ENCODE measurements around the gene HS6ST1.

The HS6ST1 gene

GRCh38 chr2:128347701-128348539 is 29.3 kb upstream of the HS6ST1 start:
- no peak for DNase-seq

- no peak for DNase-seq
Measured at GRCh38 chr2:128347171-128347558, 28.5 kb upstream of the HS6ST1 start.

DNA sequence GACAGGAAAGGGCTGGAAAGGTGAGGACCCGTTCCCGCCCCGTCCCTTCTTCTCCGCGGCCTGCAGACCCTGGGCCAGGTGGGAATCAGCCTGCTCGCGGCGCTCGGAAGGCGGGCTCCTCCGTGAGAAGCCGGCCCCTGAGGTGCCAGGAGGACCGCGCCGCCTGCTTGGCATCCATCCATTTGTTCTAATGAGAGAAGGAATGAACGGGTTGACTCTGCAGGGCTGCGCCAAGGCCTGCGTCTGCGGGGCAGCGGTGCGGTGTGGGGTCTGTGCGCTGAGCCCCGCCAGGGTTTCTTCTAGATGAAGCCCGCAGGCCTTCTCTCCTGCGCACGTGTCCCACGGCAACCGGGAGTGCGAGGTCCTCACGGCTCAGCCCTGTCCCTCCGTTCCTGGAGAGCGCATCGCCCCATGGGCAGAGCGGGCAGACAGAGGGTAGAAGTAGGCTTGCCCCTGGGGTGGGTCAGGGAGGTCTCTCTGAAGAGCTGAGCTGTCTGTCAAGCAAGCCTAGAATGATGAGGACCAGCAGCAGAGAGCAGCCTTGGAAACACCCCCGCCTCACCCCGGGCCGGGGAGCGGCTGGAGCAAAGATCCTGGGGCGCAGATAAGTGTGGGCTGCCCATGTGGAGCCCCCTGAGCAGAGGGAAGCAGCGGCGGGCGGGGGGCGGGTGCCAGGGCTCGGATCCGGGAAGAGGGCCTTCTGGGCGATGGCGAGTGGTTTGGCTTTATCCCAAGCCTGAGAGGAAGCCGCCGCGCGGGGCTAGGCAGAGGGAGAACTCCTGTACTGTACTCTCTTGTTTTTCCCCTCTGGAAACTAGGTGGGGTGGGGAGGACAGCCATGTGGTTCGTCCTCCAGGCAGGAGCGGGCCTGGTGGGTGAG is 27.9 kb upstream of the HS6ST1 start:
- DNase-seq = no peak

- DNase-seq = no peak
Measured at GRCh38 chr2:128345436-128346165, 26.9 kb upstream of the HS6ST1 start.

DNA sequence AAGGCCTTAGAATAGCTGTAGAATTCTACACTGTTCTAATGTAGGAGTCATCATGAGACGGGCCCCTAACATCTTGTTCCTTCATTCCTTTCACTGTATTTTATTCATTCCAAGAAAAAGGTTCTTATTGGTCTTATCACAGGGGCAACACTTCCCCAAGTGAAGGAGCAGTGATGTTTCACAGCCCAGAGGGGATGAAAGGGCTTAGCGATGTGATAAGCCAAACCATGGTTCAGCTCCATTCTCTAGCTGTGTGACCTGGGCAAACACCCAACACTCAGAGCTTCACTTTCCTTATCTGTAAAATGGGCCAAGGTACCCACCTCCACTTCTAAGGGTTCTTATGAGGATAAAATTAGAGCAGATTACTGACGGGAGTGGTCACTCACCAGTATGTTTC is 25.4 kb upstream of the HS6ST1 start:
- no peak for DNase-seq

GRCh38 chr2:128343459-128343858 is 24.8 kb upstream of the HS6ST1 start:
- DNase-seq = no peak

GRCh38 chr2:128342550-128342949 is 23.9 kb upstream of the HS6ST1 start:
- no peak for DNase-seq

- DNase-seq = no peak
Measured at GRCh38 chr2:128341621-128342020, 23.0 kb upstream of the HS6ST1 start.

- DNase-seq = no peak
Measured at GRCh38 chr2:128332091-128332634, 13.5 kb upstream of the HS6ST1 start.

GRCh38 chr2:128330583-128330982 is 11.9 kb upstream of the HS6ST1 start:
- DNase-seq = no peak

GRCh38 chr2:128329607-128330006 is 10.9 kb upstream of the HS6ST1 start:
- no peak for DNase-seq

DNA sequence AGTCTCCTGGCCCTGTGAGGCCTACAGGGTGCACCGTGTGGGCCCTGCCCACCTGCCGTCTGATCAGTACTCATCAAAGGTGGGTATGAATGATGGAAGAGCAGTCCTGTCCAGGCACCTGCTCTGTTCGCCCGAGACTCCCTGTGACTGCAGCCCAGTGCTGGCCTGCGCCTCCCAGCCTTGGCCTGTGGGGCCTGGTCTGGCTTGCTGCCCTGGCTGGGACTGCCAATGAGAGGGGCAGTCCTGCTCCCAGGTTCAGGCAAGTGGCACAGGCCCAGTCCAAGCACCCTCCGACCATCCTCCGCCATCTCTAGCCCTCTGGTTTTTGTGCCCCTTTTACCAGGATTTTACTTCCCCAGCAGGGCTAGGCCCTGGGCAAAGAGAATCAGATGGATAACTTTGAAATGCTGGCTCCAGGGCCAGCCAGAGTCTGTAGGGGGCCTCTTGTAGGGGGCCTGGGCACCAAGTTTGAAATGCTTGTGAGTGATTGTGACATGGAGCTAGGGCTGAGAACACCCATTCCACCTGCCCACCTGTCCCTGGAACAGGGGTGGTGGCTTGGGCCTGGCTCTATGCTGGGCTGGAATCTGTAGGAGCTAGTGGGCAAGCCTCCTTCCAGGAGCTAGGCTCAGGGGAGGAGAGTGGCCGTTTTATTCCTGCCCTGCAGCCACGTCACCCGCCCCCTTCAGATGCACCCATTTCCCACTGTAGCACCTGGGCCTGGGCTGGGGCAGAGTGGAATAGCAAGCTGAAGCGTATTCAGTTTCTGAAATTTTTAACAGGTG is 8.7 kb upstream of the HS6ST1 start:
- no peak for DNase-seq

GRCh38 chr2:128326346-128326745 is 7.7 kb upstream of the HS6ST1 start:
- DNase-seq = no peak

- DNase-seq = no peak
Measured at GRCh38 chr2:128325611-128326181, 7.0 kb upstream of the HS6ST1 start.

GRCh38 chr2:128324897-128325410 is 6.3 kb upstream of the HS6ST1 start:
- DNase-seq = no peak

- no peak for DNase-seq
Measured at GRCh38 chr2:128324008-128324896, 5.6 kb upstream of the HS6ST1 start.

GRCh38 chr2:128323555-128323931 is 4.9 kb upstream of the HS6ST1 start:
- no peak for DNase-seq

GRCh38 chr2:128322715-128323554 is 4.3 kb upstream of the HS6ST1 start:
- no peak for DNase-seq
